Measurements from ENCODE around the gene TNFAIP8L2.
"Not testable (repeated sequence)": the region's sequence is repeated elsewhere in the genome, so short reads cannot be mapped to it uniquely, and the experiment has no call there.

Gene TNFAIP8L2

GRCh38 chr1:151193304-151193703, 36.9 kb downstream of the TNFAIP8L2 start:
- DNase-seq = no peak

- DNase-seq = no peak
Observed at GRCh38 chr1:151193856-151194255, 37.4 kb downstream of the TNFAIP8L2 start.

GRCh38 chr1:151194894-151195594, 38.6 kb downstream of the TNFAIP8L2 start:
- not testable (repeated sequence) for DNase-seq

GRCh38 chr1:151196292-151196800, 39.9 kb downstream of the TNFAIP8L2 start:
- DNase-seq = peak; percentile 78

GRCh38 chr1:151197863-151198253, 41.4 kb downstream of the TNFAIP8L2 start:
- DNase-seq = no peak

- DNase-seq = peak; percentile 98
Observed at GRCh38 chr1:151198254-151199127, 42.0 kb downstream of the TNFAIP8L2 start, which contains the start of gene PIP5K1A. Gene PIP5K1A (plus strand): TSS chr1:151198552. CDS start chr1:151198997, 445 bp downstream.

GRCh38 chr1:151199873-151200581, 43.6 kb downstream of the TNFAIP8L2 start:
- DNase-seq = no peak

GRCh38 chr1:151205381-151205965, 49.0 kb downstream of the TNFAIP8L2 start:
- DNase-seq = not testable (repeated sequence)

All from NCI-H2227 treated with DMSO at 0.1 percent for 48 hours (cell line).